Neural cell (in vitro differentiated cells): Measurements from ENCODE around the gene CENPX.

Source experiments
- CTCF ChIP-seq: fragments of 450-650 bp; IDR thresholded peaks from 2 replicates; pipeline ENCODE4 v1.5.1; 2014; ENCODE audit warnings: antibody characterized with exemption, mild to moderate bottlenecking, moderate library complexity; ENCODE audit not compliant: poor library complexity, severe bottlenecking
- EP300 ChIP-seq: fragments of 450-650 bp; conservative IDR thresholded peaks from 2 replicates; pipeline ENCODE4 v1.6.1; 2014; ENCODE audit warnings: antibody characterized with exemption, mild to moderate bottlenecking, moderate library complexity; ENCODE audit not compliant: poor library complexity, severe bottlenecking
- EZH2 ChIP-seq: fragments of 200-600, 300-800 bp; shearing (Covaris generic), sonication (generic); IDR thresholded peaks from 2 replicates; pipeline ENCODE4 v1.6.1; 2014; ENCODE audit warnings: antibody characterized with exemption, low read length, borderline replicate concordance, mild to moderate bottlenecking; ENCODE audit not compliant: insufficient read depth, poor library complexity, severe bottlenecking
- POLR2AphosphoS5 ChIP-seq: IDR thresholded peaks from 2 replicates; pipeline ENCODE4 v1.6.1; 2012
- RAD21 ChIP-seq: fragments of 450-650 bp; conservative IDR thresholded peaks from 2 replicates; pipeline ENCODE4 v1.6.1; 2014; ENCODE audit warnings: antibody characterized with exemption, mild to moderate bottlenecking, moderate library complexity
- REST ChIP-seq: IDR thresholded peaks from 2 replicates; pipeline ENCODE4 v1.6.1; 2012; ENCODE audit warnings: borderline replicate concordance
- SMC3 ChIP-seq: fragments of 450-650 bp; conservative IDR thresholded peaks from 2 replicates; pipeline ENCODE4 v1.6.1; 2014; ENCODE audit warnings: antibody characterized with exemption, mild to moderate bottlenecking, moderate library complexity; ENCODE audit not compliant: poor library complexity

- TF ChIP-seq CTCF: no peak
- TF ChIP-seq EZH2: no peak
- TF ChIP-seq EP300: no peak
- no peak for TF ChIP-seq RAD21
- no peak for TF ChIP-seq REST
- no peak for TF ChIP-seq POLR2AphosphoS5
- no peak for TF ChIP-seq SMC3
Measured at GRCh38 chr17:82028966-82029365, 6.3 kb upstream of the CENPX start.
